GM19023 (cell line): ENCODE results near the gene CLUH.

Source experiments
- ATAC-seq: cut with Tn5 transposase; IDR thresholded peaks from one replicate; pipeline ENCODE4 v1.9.1; 2021; ENCODE audit warnings: mild to moderate bottlenecking, moderate library complexity; ENCODE audit not compliant: unreplicated experiment

The CLUH gene

GRCh38 chr17:2718150-2718938 lies 6.8 kb upstream of the CLUH start:
- no peak for ATAC-seq

DNA sequence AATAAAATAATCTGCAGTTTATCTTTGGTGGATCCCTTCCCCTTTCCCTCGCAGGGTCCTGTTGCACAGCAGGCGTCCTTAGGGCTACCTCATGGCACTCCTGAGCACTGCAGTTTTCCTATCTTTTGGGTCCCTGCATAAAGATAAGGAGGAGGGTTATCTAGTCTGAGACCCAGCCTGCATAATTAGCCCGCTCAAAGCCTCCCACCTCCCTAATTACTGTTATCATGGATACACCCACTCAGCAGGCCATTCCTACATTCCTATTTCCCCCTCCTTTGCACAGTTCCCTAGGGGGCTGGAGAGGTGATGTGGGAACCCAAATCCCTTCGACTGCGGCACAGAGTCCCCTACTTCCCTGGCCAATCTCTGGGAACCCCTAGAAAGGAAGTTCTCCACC lies 5.1 kb upstream of the CLUH start:
- ATAC-seq: no peak

DNA sequence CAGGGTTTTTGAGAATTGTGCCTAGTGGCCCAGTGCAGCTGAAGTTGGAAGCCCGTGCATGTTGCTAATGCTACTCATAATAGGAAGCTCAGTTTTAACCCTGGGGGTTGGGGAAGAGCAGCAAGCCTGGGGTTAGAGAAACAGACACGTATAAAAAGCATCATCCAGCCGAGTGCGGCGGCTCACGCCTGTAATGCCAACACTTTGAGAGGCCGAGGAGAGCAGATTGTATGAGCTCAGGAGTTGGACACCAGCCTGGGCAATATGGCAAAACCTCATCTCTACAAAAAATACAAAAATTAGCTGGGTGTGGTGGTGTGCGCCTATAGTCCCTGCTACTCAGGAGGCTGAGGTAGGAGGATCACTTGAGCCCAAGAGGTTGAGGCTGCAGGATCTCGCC lies 2.3 kb upstream of the CLUH start:
- ATAC-seq: no peak

DNA sequence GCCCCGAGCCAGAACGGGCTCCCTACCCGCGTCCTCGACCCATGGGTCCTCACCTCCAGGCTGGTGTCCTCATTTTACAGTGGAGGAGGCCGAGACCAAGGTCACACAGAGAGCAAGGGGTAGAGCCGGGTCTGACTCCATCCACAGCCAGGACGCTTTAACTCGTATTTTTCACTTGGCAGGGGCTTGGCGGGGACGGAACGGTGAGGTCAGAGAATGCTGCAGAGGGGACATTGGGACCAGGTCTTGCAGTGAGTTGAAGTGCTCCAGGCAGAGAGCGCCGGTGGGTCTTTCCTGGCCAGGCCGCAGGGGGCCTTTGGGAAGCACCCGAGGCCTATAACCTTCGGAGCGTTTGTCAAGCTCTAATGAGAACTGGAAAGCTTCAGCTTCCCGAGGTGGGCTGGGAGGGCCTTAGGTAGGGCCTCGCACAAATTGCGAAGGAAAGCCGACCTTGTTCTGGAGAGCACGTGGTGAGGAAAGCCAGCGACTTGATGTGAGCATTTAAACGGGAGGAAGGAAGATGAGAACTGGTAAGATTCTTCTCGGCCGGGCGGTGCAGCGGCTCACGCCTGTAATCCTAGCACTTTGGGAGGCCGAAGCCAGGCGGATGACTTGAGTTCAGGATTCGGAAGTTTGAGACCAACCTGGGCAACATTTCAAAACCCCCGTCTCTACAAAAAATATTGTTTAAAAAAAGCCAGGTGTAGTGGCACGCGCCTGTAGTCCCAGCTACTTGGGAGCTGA lies 908 bp upstream of the CLUH start:
- no peak for ATAC-seq

GRCh38 chr17:2710803-2711607 lies 559 bp downstream of the CLUH start:
- peak; percentile 14 for ATAC-seq

DNA sequence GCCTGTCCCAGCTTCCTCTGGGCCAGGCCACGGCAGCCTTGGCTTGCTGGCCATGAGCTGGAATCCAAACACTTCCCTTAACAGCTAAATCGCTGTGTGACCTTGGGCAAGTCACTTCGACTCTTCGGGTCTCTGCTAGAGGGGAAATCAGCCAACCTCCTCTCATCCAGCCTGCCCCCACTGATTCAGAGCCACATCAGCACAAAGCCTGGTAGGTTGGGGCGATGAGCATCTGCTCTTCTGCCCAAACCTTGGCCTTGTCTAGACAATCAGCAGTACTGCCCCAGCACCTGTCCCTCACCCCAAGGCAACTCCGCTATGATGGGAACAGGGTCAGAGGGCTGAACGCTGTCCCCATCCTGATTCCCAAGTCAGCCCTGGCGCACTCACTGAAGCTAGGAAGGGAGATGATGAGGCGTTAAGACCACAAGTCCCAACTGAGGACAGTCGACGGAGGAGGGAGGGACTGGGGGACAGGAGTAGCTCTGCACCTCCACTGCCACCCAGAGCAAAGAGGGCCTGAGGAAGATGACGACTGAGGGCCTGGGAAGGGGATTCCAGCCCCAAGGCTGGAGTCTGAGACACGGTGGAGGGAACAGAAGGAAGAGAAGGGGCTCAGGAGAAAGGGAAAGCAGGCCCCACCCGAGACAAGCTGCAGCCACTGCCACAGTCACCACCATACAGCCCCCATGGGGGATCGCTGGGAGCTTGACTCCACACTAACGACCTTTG lies 1.3 kb downstream of the CLUH start:
- ATAC-seq: no peak

DNA sequence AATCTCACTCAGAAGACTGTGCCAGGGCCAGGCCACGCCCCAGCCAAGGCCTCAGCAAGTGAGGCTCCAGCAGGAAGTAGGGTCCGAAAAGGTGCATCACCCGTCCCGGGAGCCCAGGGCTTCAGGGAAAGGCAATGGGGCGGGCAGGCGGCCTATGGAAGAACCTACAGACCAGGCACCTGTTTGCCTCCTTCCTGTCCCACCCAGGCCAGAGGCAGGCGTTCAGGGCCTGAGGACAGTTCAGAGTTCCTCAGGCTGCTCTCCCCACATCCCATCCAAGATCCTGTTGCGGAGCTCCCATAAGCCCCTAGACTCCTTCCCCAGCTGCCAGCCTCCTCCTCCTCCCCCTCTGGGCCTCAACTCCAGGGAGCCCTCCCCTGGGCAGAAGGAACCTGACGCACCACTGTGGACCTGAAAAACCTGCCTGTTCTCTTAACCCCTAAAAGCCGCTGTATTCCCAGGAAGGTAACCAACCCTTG lies 2.3 kb downstream of the CLUH start:
- no peak for ATAC-seq

- no peak for ATAC-seq
Observed at GRCh38 chr17:2708585-2709182, 2.9 kb downstream of the CLUH start.

- no peak for ATAC-seq
Observed at GRCh38 chr17:2707721-2708584, 3.6 kb downstream of the CLUH start.

GRCh38 chr17:2706911-2707510 lies 4.6 kb downstream of the CLUH start:
- ATAC-seq: no peak

- ATAC-seq: no peak
Observed at GRCh38 chr17:2705888-2706795, 5.4 kb downstream of the CLUH start.

GRCh38 chr17:2705263-2705662 lies 6.3 kb downstream of the CLUH start:
- no peak for ATAC-seq

- ATAC-seq: no peak
Observed at GRCh38 chr17:2704890-2705248, 6.7 kb downstream of the CLUH start.

GRCh38 chr17:2704031-2704889 lies 7.3 kb downstream of the CLUH start:
- ATAC-seq: no peak

DNA sequence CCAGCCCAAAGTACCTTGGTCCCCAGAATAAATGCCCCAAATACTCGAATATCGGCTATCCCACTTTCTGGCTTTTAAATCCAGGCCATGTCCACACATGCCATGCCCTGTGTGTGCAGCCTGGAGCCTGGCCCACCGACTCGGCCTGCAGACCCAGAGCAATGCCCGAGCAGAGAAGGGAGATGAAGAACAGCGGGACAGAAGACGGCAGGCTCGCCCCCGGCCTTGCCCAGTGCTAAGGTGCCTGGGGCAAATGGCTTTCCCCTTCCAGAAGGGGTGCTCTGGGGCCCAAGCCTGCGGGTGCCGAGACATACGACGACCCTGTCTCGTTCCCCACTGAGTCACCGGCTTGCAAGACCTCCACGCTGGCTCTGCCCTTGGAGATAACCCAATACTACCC lies 8.0 kb downstream of the CLUH start:
- no peak for ATAC-seq

GRCh38 chr17:2703181-2703580 lies 8.4 kb downstream of the CLUH start:
- no peak for ATAC-seq
